ENCODE results near the gene ZFP42. TPM values are rescaled to one million over a fixed set of nuclear protein-coding genes. Genes with fewer than 3 reads are reported as not detected.

The ZFP42 gene
- total RNA-seq, 1 experiment from 2014 or later = 0.34 TPM

GRCh38 chr4:188015025-188015940 is 19.7 kb downstream of the ZFP42 start:
- CTCF ChIA-PET = no interaction called here
- H3K27ac Mint-ChIP-seq (ENCODE audit: unreplicated experiment) = peak overlapping the region; percentile 91
- 0 out of 2 replicates have a peak, but pooled peaks cover 3% of the 10 kb centered on the region for H3K9me3 ChIP-seq
- H3K36me3 Mint-ChIP-seq (ENCODE audit: insufficient read depth, unreplicated experiment) = peaks cover 12% of the 10 kb centered on the region
- H3K4me1 ChIP-seq = peaks cover 38% of the 10 kb centered on the region
- no peaks in the 10 kb centered on the region for H3K36me3 ChIP-seq (ENCODE audit: control insufficient read depth, insufficient read depth, low read length)
- TF ChIP-seq CTCF (IDR thresholded peaks at IDR 0.05; ENCODE audit: insufficient read depth in 1 of 2, low read depth in 1 of 2, low read length in 1 of 2, severe bottlenecking in 1 of 2, unreplicated experiment in 1 of 2) = no peak
- H3K27me3 Mint-ChIP-seq (ENCODE audit: insufficient read depth, unreplicated experiment) = no peaks in the 10 kb centered on the region
- no TSS peak for BruUV-seq (replicated peaks)
- peak overlapping the region; percentile 44 for H3K4me3 Mint-ChIP-seq (ENCODE audit: unreplicated experiment)
- H3K27me3 ChIP-seq (replicated peaks; ENCODE audit: control insufficient read depth, insufficient read depth, low read length) = no peaks in the 10 kb centered on the region
- H3K4me1 Mint-ChIP-seq (ENCODE audit: low read depth, unreplicated experiment) = peaks cover 28% of the 10 kb centered on the region
- peak; percentile 69 to 79 for DNase-seq
- H3K4me3 ChIP-seq (ENCODE audit: low read depth, low read length) = no peak overlapping the region
- POLR2A ChIA-PET = no interaction called here
- intact Hi-C loops (cut with micrococcal nuclease; ENCODE audit: unreplicated experiment) = loop anchor here (1.0 to 10.0 kb wide), 6 partner anchors 66 to 358 kb away; no protein-coding TSS in a partner anchor
- H3K9me3 Mint-ChIP-seq (ENCODE audit: unreplicated experiment) = no peaks in the 10 kb centered on the region

- BruUV-seq (replicated peaks) = no TSS peak
- peak; percentile 13 to 43 for DNase-seq
- TF ChIP-seq CTCF (IDR thresholded peaks at IDR 0.05; ENCODE audit: insufficient read depth in 1 of 2, low read depth in 1 of 2, low read length in 1 of 2, severe bottlenecking in 1 of 2, unreplicated experiment in 1 of 2) = no peak
- POLR2A ChIA-PET = no interaction called here
- Mint-ChIP-seq H3K36me3 (ENCODE audit: insufficient read depth, unreplicated experiment) (peaks cover 13% of the 10 kb centered on the region), H3K9me3 (ENCODE audit: unreplicated experiment) (no peaks in the 10 kb centered on the region), H3K27me3 (ENCODE audit: insufficient read depth, unreplicated experiment) (no peaks in the 10 kb centered on the region), H3K4me1 (ENCODE audit: low read depth, unreplicated experiment) (peaks cover 30% of the 10 kb centered on the region), H3K4me3 (ENCODE audit: unreplicated experiment) (peak overlapping the region; percentile 5), H3K27ac (ENCODE audit: unreplicated experiment) (peak overlapping the region; percentile 71)
- CTCF ChIA-PET = no interaction called here
- Histone ChIP-seq H3K4me3 (ENCODE audit: low read depth, low read length) (no peak overlapping the region), H3K4me1 (peaks cover 53% of the 10 kb centered on the region), H3K36me3 (ENCODE audit: control insufficient read depth, insufficient read depth, low read length) (no peaks in the 10 kb centered on the region), H3K27me3 (replicated peaks; ENCODE audit: control insufficient read depth, insufficient read depth, low read length) (no peaks in the 10 kb centered on the region), H3K9me3 (0 out of 2 replicates have a peak, but pooled peaks cover 3% of the 10 kb centered on the region)
- intact Hi-C loops (cut with micrococcal nuclease; ENCODE audit: unreplicated experiment) = loop anchor here (10.0 kb wide), 1 partner anchor 202 kb away; no protein-coding TSS in a partner anchor
Observed at GRCh38 chr4:188016754-188017153, 21.2 kb downstream of the ZFP42 start.

GRCh38 chr4:188018262-188018661 is 22.7 kb downstream of the ZFP42 start:
- no peak overlapping the region for H3K4me3 Mint-ChIP-seq (ENCODE audit: unreplicated experiment)
- BruUV-seq (replicated peaks) = no TSS peak
- no peak overlapping the region for H3K4me3 ChIP-seq (ENCODE audit: low read depth, low read length)
- H3K27ac Mint-ChIP-seq (ENCODE audit: unreplicated experiment) = no peak overlapping the region
- no peaks in the 10 kb centered on the region for H3K27me3 ChIP-seq (replicated peaks; ENCODE audit: control insufficient read depth, insufficient read depth, low read length)
- DNase-seq = no peak
- no peaks in the 10 kb centered on the region for H3K27me3 Mint-ChIP-seq (ENCODE audit: insufficient read depth, unreplicated experiment)
- H3K36me3 ChIP-seq (ENCODE audit: control insufficient read depth, insufficient read depth, low read length) = no peaks in the 10 kb centered on the region
- peaks cover 17% of the 10 kb centered on the region for H3K36me3 Mint-ChIP-seq (ENCODE audit: insufficient read depth, unreplicated experiment)
- POLR2A ChIA-PET = no interaction called here
- intact Hi-C loops (cut with micrococcal nuclease; ENCODE audit: unreplicated experiment) = loop anchor here (10.0 kb wide), 1 partner anchor 203 kb away; no protein-coding TSS in a partner anchor
- no peak for TF ChIP-seq CTCF (IDR thresholded peaks at IDR 0.05; ENCODE audit: insufficient read depth in 1 of 2, low read depth in 1 of 2, low read length in 1 of 2, severe bottlenecking in 1 of 2, unreplicated experiment in 1 of 2)
- 0 out of 2 replicates have a peak, but pooled peaks cover 3% of the 10 kb centered on the region for H3K9me3 ChIP-seq
- CTCF ChIA-PET = no interaction called here
- no peaks in the 10 kb centered on the region for H3K9me3 Mint-ChIP-seq (ENCODE audit: unreplicated experiment)
- peaks cover 45% of the 10 kb centered on the region for H3K4me1 Mint-ChIP-seq (ENCODE audit: low read depth, unreplicated experiment)
- H3K4me1 ChIP-seq = peaks cover 66% of the 10 kb centered on the region
